ENCODE data around the gene EXOG.

The EXOG gene

GRCh38 chr3:38474928-38475605, 21.1 kb upstream of the EXOG start:
- DNase-seq: no peak

- no peak for DNase-seq
Observed at GRCh38 chr3:38475716-38476115, 20.4 kb upstream of the EXOG start.

- no peak for DNase-seq
Observed at GRCh38 chr3:38476157-38476756, 19.9 kb upstream of the EXOG start.

- no peak for DNase-seq
Observed at GRCh38 chr3:38477057-38477820, 18.9 kb upstream of the EXOG start.

GRCh38 chr3:38477839-38478450, 18.2 kb upstream of the EXOG start:
- DNase-seq: no peak

GRCh38 chr3:38478901-38479300, 17.2 kb upstream of the EXOG start:
- no peak for DNase-seq

GRCh38 chr3:38479431-38480092, 16.6 kb upstream of the EXOG start:
- DNase-seq: no peak

- no peak for DNase-seq
Observed at GRCh38 chr3:38480093-38480445, 16.1 kb upstream of the EXOG start.

- no peak for DNase-seq
Observed at GRCh38 chr3:38480930-38481329, 15.2 kb upstream of the EXOG start.

- no peak for DNase-seq
Observed at GRCh38 chr3:38482951-38483350, 13.2 kb upstream of the EXOG start.

GRCh38 chr3:38487323-38487722, 8.8 kb upstream of the EXOG start:
- no peak for DNase-seq

GRCh38 chr3:38488949-38489348, 7.2 kb upstream of the EXOG start:
- no peak for DNase-seq

GRCh38 chr3:38489766-38490165, 6.4 kb upstream of the EXOG start:
- no peak for DNase-seq

GRCh38 chr3:38490281-38491030, 5.7 kb upstream of the EXOG start:
- no peak for DNase-seq

GRCh38 chr3:38491215-38491614, 4.9 kb upstream of the EXOG start:
- DNase-seq: no peak

GRCh38 chr3:38493031-38493430, 3.1 kb upstream of the EXOG start:
- DNase-seq: no peak

- DNase-seq: no peak
Observed at GRCh38 chr3:38497031-38497430, 891 bp downstream of the EXOG start.

- DNase-seq: no peak
Observed at GRCh38 chr3:38500688-38501417, 4.7 kb downstream of the EXOG start.

GRCh38 chr3:38507120-38507519, 11.0 kb downstream of the EXOG start:
- DNase-seq: no peak

- DNase-seq: no peak
Observed at GRCh38 chr3:38509732-38510131, 13.6 kb downstream of the EXOG start.

GRCh38 chr3:38510631-38511030, 14.5 kb downstream of the EXOG start:
- no peak for DNase-seq

- DNase-seq: no peak
Observed at GRCh38 chr3:38511546-38511945, 15.4 kb downstream of the EXOG start.

Data from DMS79 (cell line).